Adrenal gland (tissue), 5 donors: ENCODE data around the gene CBX7.

Experiments
- POLR2A ChIP-seq, 2 donors: fragments of 450-650 bp; IDR thresholded peaks; one replicate each; pipeline ENCODE4 v1.6.1; 2017; ENCODE audit warnings: antibody characterized with exemption in 2 of 2, mild to moderate bottlenecking in 2 of 2, moderate library complexity in 1 of 2
- TF ChIP-seq, protein P1 (sequence below), 6 experiments: fragments of 450-650 bp in 4 of 6; fragments of 200-600 bp in 2 of 6; sonication (generic) in 1 of 6; IDR thresholded peaks; 1 replicate in 5 of 6; 2 replicates in 1 of 6; pipeline versions ENCODE4 v1.5.1 to v1.8.0; 2016 to 2021; ENCODE audit warnings: antibody characterized with exemption in 6 of 6, mild to moderate bottlenecking in 2 of 6, moderate library complexity in 1 of 6
- donor health status: DM: no; HTN: no; CAD: no.

DNA sequence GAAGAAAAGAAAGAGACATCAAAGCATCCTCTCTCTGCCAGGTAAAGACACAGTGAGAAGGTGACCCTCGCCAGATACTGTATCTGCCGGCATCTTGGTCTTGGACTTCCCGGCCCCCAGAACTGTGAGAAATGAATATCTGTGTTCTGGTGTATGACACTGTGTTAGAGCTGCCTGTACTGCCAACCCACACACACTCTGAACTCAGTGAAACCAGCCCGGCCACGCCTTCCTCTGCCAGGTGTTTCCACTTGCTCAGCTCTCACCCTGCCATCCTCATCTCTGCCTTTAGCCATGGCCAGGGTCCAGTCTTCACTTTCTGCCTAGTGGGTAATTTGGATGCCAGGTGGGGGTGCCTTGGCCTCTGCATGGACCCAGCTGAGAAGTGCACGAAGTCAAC is 24.0 kb downstream of the CBX7 start:
- no peak for TF ChIP-seq POLR2A (IDR thresholded peaks at IDR 0.05)
- TF ChIP-seq, protein P1, sequence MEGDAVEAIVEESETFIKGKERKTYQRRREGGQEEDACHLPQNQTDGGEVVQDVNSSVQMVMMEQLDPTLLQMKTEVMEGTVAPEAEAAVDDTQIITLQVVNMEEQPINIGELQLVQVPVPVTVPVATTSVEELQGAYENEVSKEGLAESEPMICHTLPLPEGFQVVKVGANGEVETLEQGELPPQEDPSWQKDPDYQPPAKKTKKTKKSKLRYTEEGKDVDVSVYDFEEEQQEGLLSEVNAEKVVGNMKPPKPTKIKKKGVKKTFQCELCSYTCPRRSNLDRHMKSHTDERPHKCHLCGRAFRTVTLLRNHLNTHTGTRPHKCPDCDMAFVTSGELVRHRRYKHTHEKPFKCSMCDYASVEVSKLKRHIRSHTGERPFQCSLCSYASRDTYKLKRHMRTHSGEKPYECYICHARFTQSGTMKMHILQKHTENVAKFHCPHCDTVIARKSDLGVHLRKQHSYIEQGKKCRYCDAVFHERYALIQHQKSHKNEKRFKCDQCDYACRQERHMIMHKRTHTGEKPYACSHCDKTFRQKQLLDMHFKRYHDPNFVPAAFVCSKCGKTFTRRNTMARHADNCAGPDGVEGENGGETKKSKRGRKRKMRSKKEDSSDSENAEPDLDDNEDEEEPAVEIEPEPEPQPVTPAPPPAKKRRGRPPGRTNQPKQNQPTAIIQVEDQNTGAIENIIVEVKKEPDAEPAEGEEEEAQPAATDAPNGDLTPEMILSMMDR (IDR thresholded peaks at IDR 0.05), result no peak
